NCI-H2107 (cell line): ENCODE results near the gene MCM3.

Source experiments
- DNase-seq: peaks from one replicate; lab custom pipeline; 2025; lab: John Stamatoyannopoulos, UW

Gene MCM3

GRCh38 chr6:52284460-52285176 lies at the start of gene MCM3:
MCM3 (minus strand) TSS chr6:52284742; CDS start chr6:52284674, 68 bp downstream.
- DNase-seq, result peak; percentile 88

- no peak for DNase-seq
Observed at GRCh38 chr6:52333840-52334200, 49.3 kb upstream of the MCM3 start.

GRCh38 chr6:52331793-52332457 lies 47.4 kb upstream of the MCM3 start:
- no peak for DNase-seq

- no peak for DNase-seq
Observed at GRCh38 chr6:52330470-52330869, 45.9 kb upstream of the MCM3 start.

GRCh38 chr6:52328729-52329128 lies 44.2 kb upstream of the MCM3 start:
- DNase-seq, result no peak

GRCh38 chr6:52328303-52328662 lies 43.7 kb upstream of the MCM3 start:
- DNase-seq, result no peak

GRCh38 chr6:52326540-52327364 lies 42.2 kb upstream of the MCM3 start:
- DNase-seq, result no peak

GRCh38 chr6:52325695-52326471 lies 41.3 kb upstream of the MCM3 start:
- DNase-seq, result no peak

GRCh38 chr6:52324189-52324588 lies 39.6 kb upstream of the MCM3 start:
- no peak for DNase-seq

- no peak for DNase-seq
Observed at GRCh38 chr6:52317841-52318581, 33.5 kb upstream of the MCM3 start.

GRCh38 chr6:52317211-52317610 lies 32.7 kb upstream of the MCM3 start:
- DNase-seq, result no peak

GRCh38 chr6:52314752-52315151 lies 30.2 kb upstream of the MCM3 start:
- no peak for DNase-seq

GRCh38 chr6:52312461-52312860 lies 27.9 kb upstream of the MCM3 start:
- no peak for DNase-seq

- DNase-seq, result no peak
Observed at GRCh38 chr6:52310932-52311331, 26.4 kb upstream of the MCM3 start.

- no peak for DNase-seq
Observed at GRCh38 chr6:52307900-52308372, 23.4 kb upstream of the MCM3 start.

GRCh38 chr6:52306972-52307870 lies 22.7 kb upstream of the MCM3 start:
- DNase-seq, result no peak

- DNase-seq, result no peak
Observed at GRCh38 chr6:52305948-52306767, 21.6 kb upstream of the MCM3 start.

GRCh38 chr6:52305411-52305810 lies 20.9 kb upstream of the MCM3 start:
- DNase-seq, result no peak

- DNase-seq, result no peak
Observed at GRCh38 chr6:52304983-52305390, 20.4 kb upstream of the MCM3 start.
